Mesenchymal stem cell (in vitro differentiated cells and primary cell): Measurements from ENCODE around the gene MTPN.

Experiments
- DNase-seq: peaks from one replicate; pipeline ENCODE4 v3.0.0-alpha.2; 2013
- H2AFZ ChIP-seq: one replicate; pipeline ENCODE4 v1.6.1; 2013; ENCODE audit warnings: low read depth, mild to moderate bottlenecking, control low read depth, inconsistent platforms, low read length, moderate library complexity
- H2AK5ac ChIP-seq: 2 replicates; pipeline ENCODE4 v1.6.1; 2013; ENCODE audit warnings: low read length, moderate library complexity, mild to moderate bottlenecking, inconsistent platforms; ENCODE audit not compliant: severe bottlenecking
- H2BK120ac ChIP-seq: one replicate; pipeline ENCODE4 v1.6.1; 2013; ENCODE audit warnings: low read depth, mild to moderate bottlenecking, inconsistent platforms, low read length, moderate library complexity
- H2BK12ac ChIP-seq, 2 experiments: one replicate each; pipeline ENCODE4 v1.6.1; 2013; ENCODE audit warnings: inconsistent platforms in 2 of 2, low read length in 2 of 2, mild to moderate bottlenecking in 2 of 2, moderate library complexity in 2 of 2, control low read depth in 1 of 2
- H2BK15ac ChIP-seq: one replicate; pipeline ENCODE4 v1.6.1; 2013; ENCODE audit warnings: mild to moderate bottlenecking, low read depth, inconsistent platforms; ENCODE audit not compliant: poor library complexity, severe bottlenecking
- H2BK5ac ChIP-seq: 2 replicates; pipeline ENCODE4 v1.6.1; 2013; ENCODE audit warnings: low read depth, mild to moderate bottlenecking, low read length, control low read depth, inconsistent platforms; ENCODE audit not compliant: poor library complexity, severe bottlenecking
- H3K14ac ChIP-seq, 2 experiments: one replicate each; pipeline ENCODE4 v1.6.1; 2013; ENCODE audit warnings: inconsistent platforms in 2 of 2, low read length in 2 of 2, control low read depth in 1 of 2, mild to moderate bottlenecking in 1 of 2, moderate library complexity in 1 of 2
- H3K18ac ChIP-seq, 2 experiments: one replicate each; pipeline ENCODE4 v1.6.1; 2013; ENCODE audit warnings: inconsistent platforms in 2 of 2, low read length in 2 of 2, control low read depth in 1 of 2, low read depth in 1 of 2, mild to moderate bottlenecking in 1 of 2
- H3K23ac ChIP-seq, 2 experiments: one replicate each; pipeline ENCODE4 v1.6.1; 2013; ENCODE audit warnings: inconsistent platforms in 2 of 2, low read length in 2 of 2, mild to moderate bottlenecking in 2 of 2, moderate library complexity in 2 of 2, control low read depth in 1 of 2
- H3K27ac ChIP-seq: 2 replicates; pipeline ENCODE4 v1.5.1; 2013; ENCODE audit warnings: mild to moderate bottlenecking, moderate library complexity, low read length, control low read depth, inconsistent platforms; ENCODE audit not compliant: poor library complexity, severe bottlenecking
- H3K27me3 ChIP-seq, 2 experiments: 2 replicates each; pipeline versions ENCODE4 v1.6.1 to v1.7.0; 2013; ENCODE audit warnings: low read length in 2 of 2, mild to moderate bottlenecking in 2 of 2, moderate library complexity in 2 of 2, control low read depth in 1 of 2, inconsistent platforms in 1 of 2; ENCODE audit not compliant: control insufficient read depth in 1 of 2, insufficient read depth in 1 of 2
- H3K36me3 ChIP-seq, 2 experiments: 2 replicates each; pipeline versions ENCODE4 v1.6.1 to v1.7.0; 2013; ENCODE audit warnings: low read length in 2 of 2, control low read depth in 1 of 2, inconsistent platforms in 1 of 2, low read depth in 1 of 2, mild to moderate bottlenecking in 1 of 2; ENCODE audit not compliant: insufficient read depth in 2 of 2, control insufficient read depth in 1 of 2
- H3K4ac ChIP-seq, 2 experiments: one replicate each; pipeline ENCODE4 v1.6.1; 2013; ENCODE audit warnings: inconsistent platforms in 2 of 2, low read length in 2 of 2, mild to moderate bottlenecking in 2 of 2, moderate library complexity in 2 of 2, control low read depth in 1 of 2, low read depth in 1 of 2
- H3K4me1 ChIP-seq: 2 replicates; pipeline ENCODE4 v1.6.1; 2013; ENCODE audit warnings: low read depth, low read length, control low read depth; ENCODE audit not compliant: control insufficient read depth, insufficient read depth
- H3K4me2 ChIP-seq: 2 replicates; pipeline ENCODE4 v1.6.1; 2013; ENCODE audit warnings: low read length, mild to moderate bottlenecking, inconsistent platforms; ENCODE audit not compliant: poor library complexity, severe bottlenecking
- H3K4me3 ChIP-seq, 2 experiments: 2 replicates each; pipeline versions ENCODE4 v1.5.1 to v1.7.0; 2013; ENCODE audit warnings: low read length in 2 of 2, mild to moderate bottlenecking in 2 of 2, control low read depth in 1 of 2, low read depth in 1 of 2; ENCODE audit not compliant: insufficient read depth in 1 of 2
- H3K79me1 ChIP-seq: replicated peaks from 2 replicates; pipeline ENCODE4 v1.6.1; 2013; ENCODE audit warnings: mild to moderate bottlenecking, control low read depth, low read length, inconsistent platforms; ENCODE audit not compliant: poor library complexity, severe bottlenecking
- H3K9ac ChIP-seq: 2 replicates; pipeline ENCODE4 v1.7.0; 2013; ENCODE audit warnings: mild to moderate bottlenecking, low read length, moderate library complexity
- H3K9me3 ChIP-seq: 2 replicates; pipeline ENCODE4 v1.7.0; 2013; ENCODE audit warnings: mild to moderate bottlenecking, low read length; ENCODE audit not compliant: control insufficient read depth
- H4K8ac ChIP-seq: one replicate; pipeline ENCODE4 v1.6.1; 2013; ENCODE audit warnings: inconsistent platforms, mild to moderate bottlenecking, low read length, moderate library complexity
- H4K91ac ChIP-seq: one replicate; pipeline ENCODE4 v1.6.1; 2013; ENCODE audit warnings: mild to moderate bottlenecking, low read length, inconsistent platforms
- WGBS: methylation state at CpG from one replicate; pipeline ENCODE4 v1.1.7; 2013; ENCODE audit warnings: mixed read lengths; 5-methylcytosine and 5-hydroxymethylcytosine counted together

Gene MTPN

DNA sequence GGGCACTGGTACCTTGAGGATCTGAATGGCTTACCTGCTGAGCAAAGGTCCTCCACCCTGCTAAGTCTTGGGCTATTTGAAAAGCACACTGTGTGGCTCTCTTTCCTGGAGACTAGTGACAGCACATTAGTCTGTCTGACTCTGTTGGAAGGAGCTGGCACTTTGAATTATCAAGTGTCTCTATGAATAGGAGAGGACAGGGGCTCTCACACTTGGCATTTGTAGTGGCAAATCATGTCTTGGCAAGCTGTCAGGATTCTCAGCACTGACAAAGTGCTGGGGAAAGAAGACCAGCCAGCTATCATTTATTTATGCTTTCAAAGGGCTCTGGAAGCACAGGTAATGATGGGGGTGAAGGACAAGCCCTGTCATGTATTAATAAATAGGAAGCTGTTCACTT is 62.8 kb downstream of the MTPN start:
- Histone ChIP-seq H2BK5ac (no peak overlapping the region), H3K23ac (no peak overlapping the region), H3K79me1 (no peaks in the 10 kb centered on the region), H3K27ac (no peak overlapping the region), H3K14ac (no peak overlapping the region), H2BK12ac (no peak overlapping the region), H3K4ac (no peak overlapping the region), H3K4me3 (no peak overlapping the region), H3K9ac (no peak overlapping the region), H3K9me3 (no peaks in the 10 kb centered on the region), H3K4me1 (no peaks in the 10 kb centered on the region), H2BK120ac (no peak overlapping the region), H4K8ac (no peak overlapping the region), H4K91ac (no peak overlapping the region), H2AK5ac (no peak overlapping the region), H3K36me3 (no peaks in the 10 kb centered on the region), H2AFZ (no peak overlapping the region), H2BK15ac (no peak overlapping the region), H3K27me3 (no peaks in the 10 kb centered on the region), H3K18ac (no peak overlapping the region), H3K4me2 (no peak overlapping the region)
- DNase-seq, result no peak

DNA sequence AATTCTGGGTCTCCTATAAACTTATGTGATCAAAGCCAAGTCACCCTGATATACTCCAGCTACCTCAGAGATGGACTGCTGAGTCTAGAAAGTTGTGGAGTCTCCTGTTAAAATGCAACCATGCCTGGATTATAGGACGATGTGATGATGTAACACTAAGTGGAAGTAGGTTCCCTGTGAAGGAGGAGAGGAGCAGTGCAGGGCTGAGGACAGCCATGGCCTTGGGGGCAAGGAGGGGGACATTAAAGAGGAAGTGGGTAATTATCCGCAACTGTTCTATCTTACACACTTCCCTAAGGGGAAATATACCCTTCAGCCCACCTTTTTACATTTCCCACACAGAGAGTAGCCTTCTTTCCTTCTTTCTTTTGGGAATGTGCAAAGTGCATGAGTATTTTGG is 63.8 kb downstream of the MTPN start:
- Histone ChIP-seq H3K18ac (no peak overlapping the region), H2AK5ac (no peak overlapping the region), H3K14ac (no peak overlapping the region), H4K91ac (no peak overlapping the region), H3K4me3 (no peak overlapping the region), H3K36me3 (no peaks in the 10 kb centered on the region), H3K27me3 (no peaks in the 10 kb centered on the region), H2BK12ac (no peak overlapping the region), H2BK120ac (no peak overlapping the region), H3K27ac (no peak overlapping the region), H3K9me3 (no peaks in the 10 kb centered on the region), H2AFZ (no peak overlapping the region), H4K8ac (no peak overlapping the region), H3K4ac (no peak overlapping the region), H3K4me2 (no peak overlapping the region), H2BK15ac (no peak overlapping the region), H3K4me1 (no peaks in the 10 kb centered on the region), H3K9ac (no peak overlapping the region), H3K79me1 (no peaks in the 10 kb centered on the region), H2BK5ac (no peak overlapping the region), H3K23ac (no peak overlapping the region)
- 68% methylated on average over 1 of the region's 2 CpGs for WGBS
- no peak for DNase-seq

DNA sequence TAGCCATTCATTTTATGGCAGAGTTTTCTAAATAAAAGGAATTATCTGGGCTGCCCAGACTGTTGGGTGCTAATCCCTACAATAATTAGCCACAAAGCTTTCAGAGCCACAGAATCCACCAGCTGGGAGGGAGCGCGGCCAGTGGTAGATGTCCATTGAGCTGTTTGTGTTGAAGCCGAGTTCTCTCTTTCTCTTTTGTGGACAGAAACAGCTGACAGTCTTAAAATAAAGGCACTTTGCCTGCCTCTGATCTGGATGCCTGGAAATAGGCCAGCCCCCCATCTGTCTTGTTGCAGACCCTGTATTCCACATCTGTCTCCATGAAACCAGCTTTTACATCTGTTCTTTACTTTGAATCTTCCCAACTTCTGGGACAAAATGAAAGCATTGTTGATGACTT is 66.1 kb downstream of the MTPN start:
- Histone ChIP-seq H3K27ac (no peak overlapping the region), H3K9ac (peak overlapping the region; percentile 24), H2AFZ (no peak overlapping the region), H3K4me3 (peak overlapping the region in 1 of 2 experiments; percentile 50), H2BK15ac (no peak overlapping the region), H3K27me3 (no peaks in the 10 kb centered on the region), H4K8ac (no peak overlapping the region), H3K4me2 (no peak overlapping the region), H3K4me1 (no peaks in the 10 kb centered on the region), H3K4ac (no peak overlapping the region), H2BK12ac (no peak overlapping the region), H3K79me1 (no peaks in the 10 kb centered on the region), H3K9me3 (no peaks in the 10 kb centered on the region), H3K23ac (no peak overlapping the region), H2BK120ac (no peak overlapping the region), H4K91ac (no peak overlapping the region), H2BK5ac (no peak overlapping the region), H3K36me3 (no peaks in the 10 kb centered on the region), H3K18ac (no peak overlapping the region), H3K14ac (no peak overlapping the region), H2AK5ac (no peak overlapping the region)
- no peak for DNase-seq
- WGBS, result 92% methylated on average over 3 of the region's 3 CpGs

DNA sequence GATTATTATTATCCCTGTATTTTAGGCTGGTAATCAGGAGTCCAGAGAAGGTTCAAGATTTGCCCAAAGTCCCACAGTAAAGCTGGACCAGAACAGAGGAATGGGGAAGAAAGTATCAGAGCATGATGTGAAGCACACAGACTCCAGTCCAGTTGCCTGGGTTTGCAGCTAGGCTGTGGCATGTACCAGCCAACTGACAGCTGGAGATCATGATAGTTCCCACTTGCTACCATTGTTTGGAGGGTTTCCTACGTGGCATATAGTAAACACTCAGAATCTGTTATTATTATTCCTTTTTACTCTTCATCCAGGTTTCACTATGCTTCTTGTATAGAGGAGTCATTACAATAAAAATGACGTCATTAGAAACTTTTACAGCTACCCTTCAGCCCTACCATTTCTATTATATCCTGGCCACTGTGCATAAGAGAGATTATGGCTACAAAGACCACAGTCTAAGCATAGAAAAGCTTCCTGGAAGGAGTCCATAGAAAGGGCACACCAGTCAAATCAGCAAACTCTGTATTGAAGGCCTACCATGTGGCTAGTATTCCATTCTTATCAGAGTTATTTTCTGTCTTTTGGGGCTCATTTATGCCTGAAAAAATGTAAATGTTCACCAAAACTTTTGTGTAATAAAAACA is 66.6 kb downstream of the MTPN start:
- H2BK15ac ChIP-seq, result no peak overlapping the region
- H2BK5ac ChIP-seq, result no peak overlapping the region
- no peaks in the 10 kb centered on the region for H3K27me3 ChIP-seq
- no peaks in the 10 kb centered on the region for H3K9me3 ChIP-seq
- 100% methylated on average over 2 of the region's 2 CpGs for WGBS
- no peak overlapping the region for H2BK12ac ChIP-seq
- no peaks in the 10 kb centered on the region for H3K4me1 ChIP-seq
- no peak overlapping the region for H3K9ac ChIP-seq
- no peak overlapping the region for H3K4me3 ChIP-seq
- H3K79me1 ChIP-seq, result no peaks in the 10 kb centered on the region
- no peak overlapping the region for H3K4ac ChIP-seq
- no peak overlapping the region for H4K8ac ChIP-seq
- no peak for DNase-seq
- H4K91ac ChIP-seq, result no peak overlapping the region
- H3K23ac ChIP-seq, result no peak overlapping the region
- no peak overlapping the region for H3K18ac ChIP-seq
- H2AFZ ChIP-seq, result no peak overlapping the region
- H3K36me3 ChIP-seq, result no peaks in the 10 kb centered on the region
- H2BK120ac ChIP-seq, result no peak overlapping the region
- H3K4me2 ChIP-seq, result no peak overlapping the region
- H3K14ac ChIP-seq, result no peak overlapping the region
- no peak overlapping the region for H2AK5ac ChIP-seq
- H3K27ac ChIP-seq, result no peak overlapping the region
